DMS153 treated with DMSO at 0.1 percent for 48 hours (cell line): ENCODE results near the gene POMGNT1.
"Not testable (repeated sequence)": the region's sequence is repeated elsewhere in the genome, so short reads cannot be mapped to it uniquely, and the experiment has no call there.

Source experiments
- DNase-seq: peaks from one replicate; lab custom pipeline; 2025; ENCODE audit not compliant: unreplicated experiment; lab: John Stamatoyannopoulos, UW

The POMGNT1 gene

DNA sequence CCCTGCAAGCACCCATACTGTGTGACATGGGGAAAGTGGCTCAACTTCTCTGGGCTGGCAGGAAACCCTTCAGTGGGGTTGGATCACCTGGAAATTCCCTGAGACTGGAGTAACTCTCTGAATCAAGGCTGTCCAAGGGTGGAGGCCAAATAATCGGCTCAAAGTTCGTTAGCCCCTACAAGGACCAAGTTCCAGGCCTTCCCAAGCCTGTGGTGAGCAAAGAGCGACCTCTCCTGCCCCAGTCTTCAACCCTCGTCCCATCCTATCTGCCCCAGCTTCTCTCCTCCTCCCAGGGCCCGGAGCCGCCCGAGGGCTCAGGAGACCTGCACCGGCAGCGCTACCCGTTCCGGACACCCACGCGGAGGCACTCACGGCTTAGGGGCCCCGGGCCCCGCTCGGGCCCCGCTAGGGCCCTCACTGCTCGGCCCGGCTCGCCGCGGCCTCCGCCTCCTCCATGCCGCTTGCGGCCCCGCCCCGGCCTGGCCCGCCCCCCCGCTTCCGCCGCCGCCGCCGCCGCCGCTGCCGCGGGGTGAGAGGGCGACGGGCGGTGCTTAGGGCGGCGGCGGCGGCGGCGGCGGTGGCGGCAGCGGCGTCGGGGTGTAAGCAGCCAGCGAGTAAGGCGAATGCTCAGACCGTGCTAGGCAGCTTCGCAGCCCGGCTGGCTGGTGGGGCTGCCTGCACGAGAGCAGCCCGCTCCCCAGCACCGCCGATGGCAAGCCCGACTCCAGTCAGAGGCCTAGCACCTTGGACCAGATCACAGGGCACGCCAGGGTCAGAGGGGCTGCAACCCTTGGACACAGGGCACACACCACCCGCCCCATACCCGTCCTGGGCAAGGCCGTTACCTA lies at the start of gene POMGNT1:
Gene POMGNT1 (minus strand): TSS at position 471 of the 848 bp plus-strand sequence. CDS start 613 bp downstream, outside the sequence.
- peak; percentile 83 for DNase-seq

- DNase-seq: peak; percentile 100
These were observed 49.3 kb upstream of the POMGNT1 start, which contains the start of gene RAD54L for GRCh38 chr1:46247436-46248121. TSS of gene RAD54L (plus strand) at chr1:46247763. CDS start at chr1:46248406, 643 bp downstream.

- DNase-seq: peak; percentile 6
These were observed 48.6 kb upstream of the POMGNT1 start for GRCh38 chr1:46246548-46247435.

GRCh38 chr1:46246136-46246535 lies 47.9 kb upstream of the POMGNT1 start:
- not testable (repeated sequence) for DNase-seq

DNA sequence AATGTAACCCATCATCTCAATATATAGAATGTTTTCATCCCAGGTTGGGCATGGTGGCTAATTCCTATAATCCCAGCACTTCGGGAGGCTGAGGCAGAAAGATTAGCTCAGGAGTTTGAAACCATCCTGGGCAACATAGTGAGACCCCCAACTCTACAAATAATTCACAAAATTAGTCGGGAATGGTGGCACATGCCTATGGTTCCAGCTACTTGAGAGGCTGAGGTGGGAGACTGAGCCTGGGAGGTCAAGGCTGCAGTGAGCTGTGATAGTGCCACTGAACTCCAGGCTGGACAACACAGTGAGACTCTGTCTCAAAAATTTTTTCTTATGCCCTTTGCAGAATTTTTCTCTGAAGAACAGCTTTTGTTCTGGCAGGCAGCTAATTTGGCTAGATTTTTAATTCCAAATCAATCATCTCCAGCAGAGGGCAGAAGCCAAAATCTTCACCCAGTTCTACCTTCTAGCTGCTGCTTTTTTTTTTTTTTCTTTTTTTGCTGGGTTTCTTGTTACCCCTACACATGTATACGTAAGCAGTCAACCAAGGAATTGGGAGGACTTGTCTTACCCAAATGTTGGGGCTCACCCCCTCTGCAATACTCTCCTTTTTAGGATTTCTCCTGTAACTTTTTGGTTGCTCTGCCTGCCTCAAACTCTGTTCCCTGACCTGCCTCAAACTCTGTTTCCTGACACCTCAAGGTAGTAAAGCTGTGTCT lies 46.6 kb upstream of the POMGNT1 start:
- peak; percentile 20 for DNase-seq

DNA sequence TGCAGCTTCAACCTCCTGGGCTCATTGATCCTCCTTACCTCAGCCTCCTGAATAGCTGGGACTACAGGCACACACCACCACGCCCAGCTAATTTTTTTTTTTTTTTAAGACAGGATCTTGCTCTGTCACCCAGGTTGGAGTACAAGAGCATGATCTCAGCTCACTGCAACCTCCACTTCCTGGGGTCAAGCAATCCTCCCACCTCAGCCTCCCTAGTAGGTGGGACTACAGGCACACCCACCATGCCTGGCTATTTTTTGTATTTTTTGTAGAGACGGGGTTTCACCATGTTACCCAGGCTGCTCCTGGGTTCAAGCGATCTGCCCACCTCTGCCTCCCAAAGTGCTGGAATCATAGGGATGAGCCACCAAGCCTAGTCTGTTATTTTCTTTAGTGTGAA lies 45.6 kb upstream of the POMGNT1 start:
- DNase-seq: not testable (repeated sequence)

DNA sequence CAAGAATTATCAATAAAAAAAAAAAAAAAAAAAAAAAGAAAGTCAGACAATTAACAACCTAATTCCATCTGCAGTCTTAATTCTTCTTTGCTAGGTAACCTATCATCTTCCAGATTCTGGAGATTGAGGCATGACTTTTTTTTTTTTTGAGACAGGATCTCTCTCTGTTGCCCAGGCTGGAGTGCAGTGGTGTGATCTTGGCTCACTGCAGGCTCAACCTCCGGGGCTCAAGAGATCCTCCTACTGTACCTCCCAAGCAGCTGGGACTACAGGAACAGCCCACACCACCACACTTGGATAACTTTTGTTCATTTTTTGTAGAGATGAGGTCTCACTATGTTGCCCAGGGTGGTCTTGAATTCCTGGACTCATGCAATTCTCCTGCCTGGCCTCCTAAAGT lies 44.7 kb upstream of the POMGNT1 start:
- DNase-seq: no peak

- not testable (repeated sequence) for DNase-seq
These were observed 43.5 kb upstream of the POMGNT1 start for GRCh38 chr1:46241733-46242132.

- not testable (repeated sequence) for DNase-seq
These were observed 40.6 kb upstream of the POMGNT1 start for GRCh38 chr1:46238865-46239264.

GRCh38 chr1:46236882-46237281 lies 38.6 kb upstream of the POMGNT1 start:
- no peak for DNase-seq

GRCh38 chr1:46231231-46231630 lies 33.0 kb upstream of the POMGNT1 start:
- not testable (repeated sequence) for DNase-seq

GRCh38 chr1:46224966-46225365 lies 26.7 kb upstream of the POMGNT1 start:
- no peak for DNase-seq

DNA sequence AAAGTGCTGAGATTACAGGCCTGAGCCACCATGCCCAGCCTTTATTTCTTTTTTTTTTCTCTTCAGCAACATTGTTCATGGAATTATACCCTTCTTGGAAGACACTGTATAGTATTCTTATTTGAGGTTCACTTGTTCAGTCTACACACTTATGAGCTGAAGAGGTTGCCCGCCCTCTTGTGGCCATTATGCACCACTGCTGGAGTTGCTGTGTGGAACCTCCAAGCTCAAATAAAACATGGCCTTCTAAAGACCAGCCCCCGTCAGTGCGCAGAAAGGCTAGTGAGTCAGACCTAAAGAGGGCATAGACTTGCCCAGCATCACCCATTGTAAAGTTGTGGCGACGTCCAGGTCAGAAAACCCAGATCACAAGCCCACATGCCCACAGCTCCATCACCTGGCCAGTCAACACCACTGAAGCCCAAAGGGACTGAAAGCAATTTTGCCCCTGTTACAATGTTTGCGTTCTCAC lies 25.3 kb upstream of the POMGNT1 start:
- DNase-seq: peak; percentile 93

DNA sequence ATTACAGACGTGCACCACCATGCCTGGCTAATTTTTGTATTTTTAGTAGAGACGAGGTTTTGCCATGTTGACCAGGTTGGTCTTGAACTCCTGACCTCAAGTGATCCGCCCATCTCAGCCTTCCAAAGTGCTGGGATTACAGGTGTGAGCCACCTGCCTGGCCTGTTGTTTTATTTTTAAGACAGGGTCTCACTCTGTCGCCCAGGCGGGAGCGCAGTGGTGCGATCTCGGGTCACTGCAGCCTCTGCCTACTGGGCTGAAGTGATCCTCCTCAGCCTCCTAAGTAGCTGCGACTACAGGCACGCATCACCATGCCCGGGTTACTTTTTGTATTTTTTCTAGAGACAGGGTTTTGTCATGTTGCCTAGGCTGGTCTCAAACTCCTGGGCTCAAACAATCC lies 24.8 kb upstream of the POMGNT1 start:
- not testable (repeated sequence) for DNase-seq

DNA sequence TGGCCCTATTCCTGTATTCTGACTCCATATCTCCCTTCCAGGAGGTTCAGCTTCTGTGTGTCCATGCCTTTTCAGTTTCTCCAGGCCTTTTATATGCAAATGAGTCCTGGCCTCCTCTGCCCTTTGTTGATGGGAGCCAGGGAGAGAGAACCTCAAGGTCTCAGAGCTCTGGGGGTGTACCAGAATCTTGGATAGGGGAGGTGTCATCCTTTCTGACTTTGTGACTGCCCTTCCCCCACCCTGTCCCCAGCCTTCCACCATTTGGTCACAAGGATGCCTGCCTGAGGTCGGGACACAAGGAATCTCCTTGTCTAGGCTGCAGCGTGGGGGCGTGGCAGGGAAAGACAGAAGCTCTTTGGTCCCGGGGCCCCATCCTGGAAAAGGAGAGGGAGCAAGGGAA lies 23.5 kb upstream of the POMGNT1 start:
- DNase-seq: no peak

DNA sequence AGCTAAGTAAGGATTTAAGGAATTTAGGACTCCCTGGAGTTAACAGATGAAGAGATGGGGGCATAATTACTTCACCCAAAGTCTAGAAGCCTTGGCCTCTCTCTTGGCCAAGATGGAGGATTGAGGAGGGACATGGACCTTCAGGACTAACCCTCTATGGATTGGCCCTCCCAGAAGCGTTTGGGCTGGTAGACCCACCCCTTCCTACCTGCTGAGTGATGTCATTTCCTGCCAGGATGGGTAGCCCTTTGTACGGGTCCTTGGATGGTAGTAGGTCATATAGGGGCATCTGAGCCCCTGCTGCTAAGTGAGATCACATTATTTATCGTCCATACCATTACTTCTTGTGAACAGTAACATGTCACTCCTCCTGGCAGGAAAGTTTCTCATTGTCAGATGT lies 22.6 kb upstream of the POMGNT1 start:
- no peak for DNase-seq

GRCh38 chr1:46219551-46220520 lies 21.6 kb upstream of the POMGNT1 start:
- DNase-seq: no peak

DNA sequence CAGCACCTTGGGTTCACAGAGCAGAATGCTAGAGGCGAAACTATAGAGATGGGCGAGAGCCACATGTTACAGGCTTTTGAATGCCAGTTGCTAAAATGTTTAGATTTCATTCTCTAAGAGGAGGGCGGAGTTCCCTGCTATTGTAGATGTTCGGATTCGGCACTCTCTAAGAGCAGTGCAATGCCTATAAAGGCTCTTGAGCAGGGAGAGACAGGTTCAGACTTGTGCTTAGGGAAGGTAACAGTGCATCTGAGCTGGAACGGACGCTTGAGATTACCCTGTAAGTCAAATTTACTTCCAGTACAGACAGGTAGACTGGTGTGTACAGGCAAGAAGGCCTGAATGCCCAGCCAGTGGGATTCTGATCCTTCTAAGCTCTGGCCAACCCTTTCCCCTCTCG lies 20.2 kb upstream of the POMGNT1 start:
- DNase-seq: peak; percentile 99

GRCh38 chr1:46215504-46215903 lies 17.3 kb upstream of the POMGNT1 start:
- DNase-seq: no peak
